Measurements from ENCODE around the gene TAF1L. TPM values are rescaled to one million over a fixed set of nuclear protein-coding genes. Genes with fewer than 3 reads are reported as not detected.

The TAF1L gene
- total RNA-seq, 4 donors from 2014 or later: 0.17 TPM; not detected in 3

GRCh38 chr9:32589083-32589723 lies 46.3 kb downstream of the TAF1L start:
- no peak for TF ChIP-seq CTCF (IDR thresholded peaks at IDR 0.05; ENCODE audit: low read depth)

DNA sequence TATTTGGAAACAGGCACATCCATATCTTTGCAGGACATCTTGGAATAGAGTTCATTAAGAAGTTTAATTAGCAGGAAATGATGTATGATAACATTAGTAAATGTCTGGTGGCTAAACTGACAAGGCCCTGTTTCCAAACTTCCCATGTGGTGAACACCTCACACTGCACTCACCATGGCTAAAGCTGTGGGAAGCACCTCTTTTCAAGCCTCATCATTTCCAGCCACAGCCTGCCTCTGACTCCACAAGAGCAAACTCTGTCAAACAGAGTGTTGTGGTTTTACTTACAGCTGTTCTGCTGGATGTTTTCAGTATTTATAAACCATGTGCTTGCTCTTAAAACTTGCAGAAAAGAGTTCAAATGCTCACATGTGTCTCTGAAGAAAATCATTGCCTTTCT lies 47.6 kb downstream of the TAF1L start:
- no peak for TF ChIP-seq CTCF (IDR thresholded peaks at IDR 0.05; ENCODE audit: low read depth)

DNA sequence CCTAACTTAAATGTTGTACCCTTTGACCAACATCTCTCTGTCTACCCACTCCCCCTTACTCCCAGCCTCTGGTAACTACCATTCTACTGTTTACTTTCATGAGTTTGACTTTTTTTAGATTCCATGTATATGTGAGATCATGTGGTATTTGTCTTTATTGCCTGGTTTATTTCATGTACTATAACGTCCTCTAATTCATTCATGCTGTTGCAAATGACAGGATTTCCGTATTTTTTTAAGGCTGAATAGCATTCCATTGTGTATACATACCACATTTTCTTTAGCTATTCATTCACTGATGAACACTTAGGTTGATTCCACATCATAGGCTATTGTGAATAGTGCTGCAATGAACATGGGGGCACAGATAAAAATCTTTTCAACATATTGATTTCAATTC lies 50.7 kb downstream of the TAF1L start:
- no peak for TF ChIP-seq CTCF (IDR thresholded peaks at IDR 0.05; ENCODE audit: low read depth)

- no peak for TF ChIP-seq CTCF (IDR thresholded peaks at IDR 0.05; ENCODE audit: low read depth)
Observed at GRCh38 chr9:32581512-32582143, 53.8 kb downstream of the TAF1L start.

DNA sequence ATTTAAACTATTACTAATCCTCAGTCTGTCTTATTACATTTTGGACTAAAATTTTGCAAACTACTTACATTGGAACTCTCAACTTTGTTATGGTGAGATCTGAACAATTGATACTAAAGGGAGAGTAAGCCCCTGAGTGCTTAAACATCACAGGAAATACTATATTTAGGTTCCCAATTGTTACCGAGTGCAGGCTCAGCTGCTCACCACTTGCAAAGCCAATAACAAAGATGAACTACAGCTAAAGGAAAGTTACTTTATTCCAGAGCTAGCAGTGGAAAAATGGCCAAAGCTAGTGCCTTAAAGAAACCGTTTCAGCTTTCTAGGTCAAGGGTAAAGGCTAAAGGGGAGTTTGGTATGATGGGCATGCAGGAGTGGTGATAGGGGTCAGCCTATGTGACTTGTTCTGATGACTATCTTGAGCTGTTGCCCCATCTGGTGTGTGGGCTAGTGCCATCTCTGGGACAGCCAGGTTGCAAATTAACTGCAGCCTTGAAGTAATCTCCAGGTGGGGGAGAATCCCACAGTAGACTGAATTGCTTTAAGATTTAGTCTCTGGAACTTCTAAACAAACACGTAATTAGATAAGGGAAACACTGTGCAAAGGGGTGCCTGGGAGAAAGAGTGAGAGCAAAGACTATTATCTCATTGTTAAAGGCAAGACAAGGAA lies 54.7 kb downstream of the TAF1L start:
- no peak for TF ChIP-seq CTCF (IDR thresholded peaks at IDR 0.05; ENCODE audit: low read depth)

DNA sequence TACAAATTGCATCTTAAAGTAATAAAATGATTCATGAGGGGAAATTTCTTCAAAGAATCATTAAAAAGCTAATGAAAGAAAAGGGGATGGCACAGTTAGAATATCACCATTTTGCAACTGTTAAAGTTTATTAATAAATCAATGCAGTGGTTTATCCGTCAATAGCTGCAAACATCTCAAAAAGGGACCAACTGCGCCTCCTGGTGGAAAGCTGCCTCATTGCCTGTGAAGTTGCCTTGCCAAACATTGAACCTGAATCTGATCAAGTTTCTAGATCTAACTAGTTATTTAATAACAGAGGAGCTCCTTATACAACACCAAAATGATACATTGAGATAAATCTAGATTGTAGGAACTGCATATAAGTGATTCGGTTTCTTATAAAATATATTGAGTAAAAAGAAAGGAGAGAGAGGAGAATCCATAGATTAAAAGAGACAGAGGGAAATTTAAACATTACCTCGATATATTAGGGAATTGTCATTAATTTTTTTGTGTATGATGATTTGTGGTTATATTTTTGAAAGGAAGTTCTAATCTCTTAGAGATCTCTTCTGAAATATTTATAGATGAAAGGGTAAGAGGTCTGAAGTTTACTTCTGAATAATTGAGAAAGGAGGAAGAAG lies 55.6 kb downstream of the TAF1L start:
- TF ChIP-seq CTCF (IDR thresholded peaks at IDR 0.05; ENCODE audit: low read depth): no peak

Other genes starting within 250 kb of the TAF1L start
- 10 to 100 TPM in 1 of 4 donors, 1 to 10 TPM in 3; 8.6 to 19.4 (median 8.9) TPM for gene RIGI, start 109.5 kb downstream of the TAF1L start, total RNA-seq
- 10 to 100 TPM in 1 of 4 donors, 1 to 10 TPM in 3; 4.1 to 10.9 (median 4.6) TPM for gene SMIM27, start 83.3 kb downstream of the TAF1L start, total RNA-seq
- 10 to 100 TPM; 20.0 to 27.1 (median 21.3) TPM for gene TOPORS, start 83.1 kb downstream of the TAF1L start, total RNA-seq
- gene NDUFB6, start 62.5 kb downstream of the TAF1L start, total RNA-seq: 10 to 100 TPM; 31.0 to 66.7 (median 39.6) TPM
- gene TMEM215, start 147.9 kb upstream of the TAF1L start, total RNA-seq: not detected